Measurements from ENCODE around the gene CCDC88C.

GRCh38 chr14:91374287-91374878 is 43.2 kb downstream of the CCDC88C start:
- TF ChIP-seq CTCF (conservative IDR thresholded peaks at IDR 0.05; ENCODE audit: low read depth in 2 of 2) (no peak), POLR2AphosphoS5 (IDR thresholded peaks at IDR 0.05; ENCODE audit: low read depth) (no peak), EZH2phosphoT487 (IDR thresholded peaks at IDR 0.05; ENCODE audit: unreplicated experiment) (no peak), EZH2 (IDR thresholded peaks at IDR 0.05; ENCODE audit: low read depth, unreplicated experiment) (no peak), ETS1 (IDR thresholded peaks at IDR 0.05) (no peak), REST (IDR thresholded peaks at IDR 0.05; ENCODE audit: unreplicated experiment) (no peak), CREB1 (CRISPR knock-in tag; IDR thresholded peaks at IDR 0.05; ENCODE audit: low read depth) (no peak), JUNB (IDR thresholded peaks at IDR 0.05; ENCODE audit: unreplicated experiment) (no peak), NANOG (IDR thresholded peaks at IDR 0.05; ENCODE audit: borderline replicate concordance) (no peak)
